BJ (cell line): Measurements from ENCODE around the gene SPSB4. TPM values are rescaled to one million over a fixed set of nuclear protein-coding genes. Genes with fewer than 3 reads are reported as not detected.

ENCODE experiments used
- CTCF ChIA-PET: fragments of 350-600 bp; formaldehyde crosslinking; extraction: SDS; loops from one replicate; lab custom pipeline; 2021; ENCODE audit warnings: antibody characterized with exemption, inconsistent platforms; lab: Yijun Ruan, JAX
- POLR2A ChIA-PET: fragments of 300-600 bp; sonication (Branson Sonifier 250); formaldehyde crosslinking; extraction: SDS; loops from one replicate; lab custom pipeline; 2021; ENCODE audit warnings: antibody characterized with exemption; lab: Charles Lee
- DNase-seq: peaks from one replicate; pipeline ENCODE4 v3.0.0-alpha.2; 2011; ENCODE audit warnings: low read depth
- H3K27me3 ChIP-seq: 2 replicates; pipeline ENCODE4 v1.6.0; 2011; ENCODE audit warnings: low read length; ENCODE audit not compliant: control insufficient read depth, insufficient read depth
- H3K36me3 ChIP-seq: 2 replicates; pipeline ENCODE4 v1.5.1; 2011; ENCODE audit warnings: low read length; ENCODE audit not compliant: control insufficient read depth, insufficient read depth
- H3K4me3 ChIP-seq: 2 replicates; pipeline ENCODE4 v1.5.1; 2011; ENCODE audit warnings: low read depth, mild to moderate bottlenecking, control low read depth, low read length
- polyA plus RNA-seq: library from polyadenylated mRNA; depleted of rRNA; stranded (reverse); fragments of >200 nt; gene quantifications from 2 replicates; pipeline ENCODE4 v1.2.3, GENCODE V29; 2011
- TF ChIP-seq, protein P1 (sequence below): IDR thresholded peaks from 2 replicates; pipeline ENCODE4 v1.5.1; 2011; ENCODE audit warnings: low read depth, mild to moderate bottlenecking, control low read depth, inconsistent platforms, low read length, moderate library complexity; ENCODE audit not compliant: insufficient read depth

Gene SPSB4
- polyA plus RNA-seq, 1 experiment: not detected

DNA sequence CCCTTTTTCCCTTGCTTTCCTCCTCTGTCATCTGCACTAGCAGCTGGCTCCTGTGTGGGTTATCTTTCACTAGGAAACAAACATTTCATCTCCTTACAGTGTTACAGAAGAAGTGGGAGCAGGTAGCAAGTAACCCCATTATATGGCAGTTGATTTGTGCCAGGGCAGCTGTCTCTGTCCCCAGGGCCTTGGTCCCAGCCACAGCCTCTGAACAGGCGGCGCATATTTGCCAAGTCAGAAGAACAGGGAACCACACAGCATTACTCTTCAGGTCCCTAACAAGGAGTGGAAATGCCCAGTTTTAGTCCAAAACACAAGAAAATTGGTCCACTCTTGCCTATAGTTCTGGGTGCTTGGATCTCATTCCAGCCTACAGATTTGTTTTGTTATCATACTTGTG is 99.8 kb downstream of the SPSB4 start:
- TF ChIP-seq, protein P1, sequence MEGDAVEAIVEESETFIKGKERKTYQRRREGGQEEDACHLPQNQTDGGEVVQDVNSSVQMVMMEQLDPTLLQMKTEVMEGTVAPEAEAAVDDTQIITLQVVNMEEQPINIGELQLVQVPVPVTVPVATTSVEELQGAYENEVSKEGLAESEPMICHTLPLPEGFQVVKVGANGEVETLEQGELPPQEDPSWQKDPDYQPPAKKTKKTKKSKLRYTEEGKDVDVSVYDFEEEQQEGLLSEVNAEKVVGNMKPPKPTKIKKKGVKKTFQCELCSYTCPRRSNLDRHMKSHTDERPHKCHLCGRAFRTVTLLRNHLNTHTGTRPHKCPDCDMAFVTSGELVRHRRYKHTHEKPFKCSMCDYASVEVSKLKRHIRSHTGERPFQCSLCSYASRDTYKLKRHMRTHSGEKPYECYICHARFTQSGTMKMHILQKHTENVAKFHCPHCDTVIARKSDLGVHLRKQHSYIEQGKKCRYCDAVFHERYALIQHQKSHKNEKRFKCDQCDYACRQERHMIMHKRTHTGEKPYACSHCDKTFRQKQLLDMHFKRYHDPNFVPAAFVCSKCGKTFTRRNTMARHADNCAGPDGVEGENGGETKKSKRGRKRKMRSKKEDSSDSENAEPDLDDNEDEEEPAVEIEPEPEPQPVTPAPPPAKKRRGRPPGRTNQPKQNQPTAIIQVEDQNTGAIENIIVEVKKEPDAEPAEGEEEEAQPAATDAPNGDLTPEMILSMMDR: no peak
- CTCF ChIA-PET: no interaction called here
- POLR2A ChIA-PET: no interaction called here
- no peaks in the 10 kb centered on the region for H3K27me3 ChIP-seq
- no peak overlapping the region for H3K4me3 ChIP-seq
- DNase-seq: no peak
- H3K36me3 ChIP-seq: no peaks in the 10 kb centered on the region

DNA sequence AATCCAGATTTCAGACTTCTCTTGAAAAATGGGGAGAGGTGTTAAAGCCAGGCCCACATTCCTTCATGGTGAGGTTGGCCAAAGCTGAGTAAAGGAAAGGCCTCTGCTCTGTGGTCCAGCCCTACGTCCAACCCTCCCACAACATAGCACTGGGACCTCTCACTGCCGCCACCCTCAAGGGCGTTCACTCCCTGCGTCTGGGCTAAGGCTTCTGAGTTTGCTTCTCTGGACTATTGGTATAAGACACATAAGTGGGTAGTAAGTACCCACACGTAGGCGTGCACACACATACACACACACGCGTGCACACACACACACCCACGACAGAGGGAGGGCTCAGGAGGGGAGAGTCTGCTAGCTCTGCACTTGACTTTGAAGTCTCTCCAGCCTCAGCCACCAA is 100.3 kb downstream of the SPSB4 start:
- TF ChIP-seq, protein P1: no peak
- ChIA-PET POLR2A (no interaction called here), CTCF (interaction anchor here (1.5 kb wide), 1 partner anchor 43 kb away, joined by 4 read pairs; no protein-coding TSS in a partner anchor)
- Histone ChIP-seq H3K4me3 (no peak overlapping the region), H3K27me3 (no peaks in the 10 kb centered on the region), H3K36me3 (no peaks in the 10 kb centered on the region)
- no peak for DNase-seq

GRCh38 chr3:141152130-141152529 is 101.0 kb downstream of the SPSB4 start:
- no peaks in the 10 kb centered on the region for H3K36me3 ChIP-seq
- no peaks in the 10 kb centered on the region for H3K27me3 ChIP-seq
- DNase-seq: no peak
- TF ChIP-seq, protein P1: no peak
- ChIA-PET POLR2A (no interaction called here), CTCF (interaction anchor here (1.5 kb wide), 1 partner anchor 42 kb away, joined by 4 read pairs; no protein-coding TSS in a partner anchor)
- no peak overlapping the region for H3K4me3 ChIP-seq

- DNase-seq: no peak
- ChIA-PET CTCF (interaction anchor here (0.6 to 1.5 kb wide), 2 partner anchors 41 to 704 kb away, joined by 3 to 4 read pairs; no protein-coding TSS in a partner anchor), POLR2A (no interaction called here)
- no peaks in the 10 kb centered on the region for H3K36me3 ChIP-seq
- TF ChIP-seq, protein P1: no peak
- H3K4me3 ChIP-seq: no peak overlapping the region
- no peaks in the 10 kb centered on the region for H3K27me3 ChIP-seq
Observed at GRCh38 chr3:141152801-141153678, 101.9 kb downstream of the SPSB4 start.

- Histone ChIP-seq H3K36me3 (no peaks in the 10 kb centered on the region), H3K27me3 (no peaks in the 10 kb centered on the region), H3K4me3 (no peak overlapping the region)
- ChIA-PET CTCF (no interaction called here), POLR2A (no interaction called here)
- no peak for DNase-seq
- TF ChIP-seq, protein P1: no peak
Observed at GRCh38 chr3:141153679-141153966, 102.5 kb downstream of the SPSB4 start.
